Fibroblast of mammary gland (primary cell): ENCODE results near the gene HS3ST3B1.

Experiments used
- DNase-seq: peaks from one replicate; pipeline ENCODE4 v3.0.0-alpha.2; 2010; ENCODE audit warnings: low read depth
- H3K4me3 ChIP-seq: 2 replicates; pipeline ENCODE4 v1.5.1; 2011; ENCODE audit warnings: low read depth, mild to moderate bottlenecking, low read length, moderate library complexity; ENCODE audit not compliant: control insufficient read depth
- CTCF ChIP-seq: conservative IDR thresholded peaks from 2 replicates; pipeline ENCODE4 v1.5.1; 2011; ENCODE audit warnings: low read depth, low read length, inconsistent platforms; ENCODE audit not compliant: control insufficient read depth, insufficient read depth

Gene HS3ST3B1

GRCh38 chr17:14303343-14304221 lies 2.7 kb downstream of the HS3ST3B1 start:
- no peak for TF ChIP-seq CTCF
- peak overlapping the region; percentile 79 for H3K4me3 ChIP-seq
- DNase-seq: no peak

GRCh38 chr17:14304222-14304772 lies 3.4 kb downstream of the HS3ST3B1 start:
- no peak for TF ChIP-seq CTCF
- no peak for DNase-seq
- H3K4me3 ChIP-seq: peak overlapping the region; percentile 79

DNA sequence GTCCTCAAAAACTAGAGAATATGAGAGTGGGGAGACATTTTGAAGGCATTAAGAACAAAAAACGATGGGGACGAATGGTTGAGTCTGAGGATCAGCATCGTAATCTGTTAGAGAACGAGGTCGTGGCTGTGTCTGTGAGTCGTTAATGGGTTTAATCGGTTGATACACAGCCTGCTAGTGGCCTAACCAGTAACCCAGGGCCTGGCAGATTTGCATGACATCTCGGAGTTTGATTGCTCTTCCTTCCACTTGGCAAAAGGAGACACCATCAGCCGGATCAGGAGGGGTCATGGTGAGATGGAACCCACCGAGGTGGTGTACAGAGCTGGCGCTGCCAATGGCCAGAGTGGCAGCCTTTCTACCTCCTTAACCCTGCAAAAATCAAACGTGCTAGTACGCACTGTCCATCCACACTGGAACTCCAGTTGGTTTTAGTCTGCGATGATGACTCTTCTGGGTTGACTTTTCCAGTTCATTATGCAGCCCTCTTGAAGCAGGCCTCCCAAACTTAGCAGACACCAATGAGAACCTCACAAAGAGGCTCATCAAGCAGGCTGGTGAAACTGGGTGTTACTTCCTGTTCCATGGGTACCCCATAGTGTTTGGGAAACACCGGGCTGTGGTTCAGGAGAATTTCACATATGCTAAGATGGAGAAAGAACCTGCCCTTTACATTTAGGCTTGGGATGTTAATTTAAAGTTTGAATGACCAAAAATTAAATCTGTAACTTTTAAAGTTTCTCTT lies 4.1 kb downstream of the HS3ST3B1 start:
- peak; percentile 47 for DNase-seq
- H3K4me3 ChIP-seq: peak overlapping the region; percentile 79

DNA sequence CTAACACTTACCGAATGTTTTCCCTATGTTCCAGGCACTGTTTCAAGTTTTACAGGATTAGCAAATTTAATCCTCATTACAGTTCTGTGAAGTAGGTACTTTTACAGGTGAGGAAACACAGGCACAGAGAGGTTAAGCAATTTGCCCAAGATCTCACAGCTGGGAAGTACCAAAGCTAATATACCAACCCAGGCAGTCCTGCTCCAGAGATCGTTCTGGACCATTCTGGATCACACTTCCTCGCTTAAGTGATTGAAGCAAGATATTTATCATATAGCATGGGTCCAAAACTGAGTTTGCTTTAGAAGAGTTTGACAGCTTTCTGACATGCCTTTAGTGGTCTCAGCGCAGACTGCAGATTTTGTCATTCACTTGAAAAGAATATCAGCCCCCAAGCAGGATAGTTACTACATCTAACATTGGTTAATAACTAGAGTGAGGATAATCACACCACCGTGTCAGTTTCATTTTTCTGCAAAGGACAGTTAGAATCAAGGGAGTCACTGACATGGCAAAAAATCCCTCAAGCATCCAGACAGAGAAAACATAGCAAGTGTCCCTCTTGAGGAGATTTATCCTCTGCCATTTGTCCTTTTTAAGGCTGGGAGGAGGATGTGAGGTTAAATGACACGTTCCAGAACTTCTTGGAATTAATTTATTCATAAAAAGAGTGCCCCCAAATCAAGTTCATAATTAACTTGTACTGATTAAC lies 5.1 kb downstream of the HS3ST3B1 start:
- no peak for TF ChIP-seq CTCF
- no peak for DNase-seq
- H3K4me3 ChIP-seq: peak overlapping the region; percentile 79

More for the DNA sequence above, 4.1 kb downstream of the HS3ST3B1 start:
- no peak for TF ChIP-seq CTCF

- H3K4me3 ChIP-seq: peak overlapping the region; percentile 15
- TF ChIP-seq CTCF: no peak
- DNase-seq: no peak
Measured at GRCh38 chr17:14306596-14306995, 5.7 kb downstream of the HS3ST3B1 start.

GRCh38 chr17:14307560-14308024 lies 6.7 kb downstream of the HS3ST3B1 start:
- H3K4me3 ChIP-seq: peak overlapping the region; percentile 28

More at GRCh38 chr17:14307560-14308024, 6.7 kb downstream of the HS3ST3B1 start:
- TF ChIP-seq CTCF: no peak
- DNase-seq: peak; percentile 89
